SK-N-SH treated with all-trans-retinoic acid at 6 μM for 48 hours (cell line): ENCODE measurements around the gene EPHB4.

Experiments
- ATAC-seq: fragments of 200-7000 bp; cut with Tn5 transposase; 3 replicates; pipeline ENCODE4 v1.9.1; 2020; ENCODE audit warnings: mild to moderate bottlenecking, moderate library complexity
- ARNTL ChIP-seq: fragments of 450-650 bp; formaldehyde crosslinking; IDR thresholded peaks from 2 replicates; pipeline ENCODE4 v1.5.0; 2020; ENCODE audit warnings: low read depth, mild to moderate bottlenecking, moderate library complexity, borderline replicate concordance
- BACH2 ChIP-seq: fragments of 250-450 bp; sonication (Bioruptor Pico); IDR thresholded peaks from 2 replicates; pipeline ENCODE4 v1.9.0; 2021; ENCODE audit warnings: mild to moderate bottlenecking, borderline replicate concordance
- CREB5 ChIP-seq: fragments of 250-450 bp; sonication (Bioruptor Pico); IDR thresholded peaks from 2 replicates; pipeline ENCODE4 v1.5.1; 2020; ENCODE audit warnings: low read depth, mild to moderate bottlenecking, moderate library complexity
- CSDC2 ChIP-seq: fragments of 250-450 bp; sonication (Bioruptor Pico); IDR thresholded peaks from 2 replicates; pipeline ENCODE4 v1.5.0; 2020; ENCODE audit warnings: mild to moderate bottlenecking, moderate library complexity
- CSRNP3 ChIP-seq: fragments of 250-450 bp; sonication (Bioruptor Pico); IDR thresholded peaks from 2 replicates; pipeline ENCODE4 v1.5.1; 2021; ENCODE audit warnings: mild to moderate bottlenecking, moderate library complexity
- ESRRG ChIP-seq: fragments of 250-450 bp; sonication (Bioruptor Pico); IDR thresholded peaks from 2 replicates; pipeline ENCODE4 v1.6.1; 2021; ENCODE audit warnings: mild to moderate bottlenecking
- GLIS3 ChIP-seq: fragments of 250-450 bp; sonication (Bioruptor Pico); IDR thresholded peaks from 2 replicates; pipeline ENCODE4 v1.5.0; 2020; ENCODE audit warnings: mild to moderate bottlenecking, moderate library complexity
- ISL1 ChIP-seq: fragments of 250-450 bp; sonication (Bioruptor Pico); IDR thresholded peaks from 2 replicates; pipeline ENCODE4 v2.1.2; 2022; ENCODE audit warnings: mild to moderate bottlenecking, moderate library complexity
- OSR1 ChIP-seq: fragments of 250-450 bp; sonication (Bioruptor Pico); IDR thresholded peaks from 2 replicates; pipeline ENCODE4 v1.8.0; 2022; ENCODE audit warnings: moderate library complexity, mild to moderate bottlenecking, inconsistent platforms
- PATZ1 ChIP-seq: fragments of 250-450 bp; sonication (Bioruptor Pico); IDR thresholded peaks from 2 replicates; pipeline ENCODE4 v1.8.0; 2020; ENCODE audit warnings: mild to moderate bottlenecking, moderate library complexity, borderline replicate concordance
- PPARA ChIP-seq: fragments of 250-450 bp; sonication (Bioruptor Pico); IDR thresholded peaks from 2 replicates; pipeline ENCODE4 v1.5.0; 2020; ENCODE audit warnings: mild to moderate bottlenecking, borderline replicate concordance
- RARB ChIP-seq: fragments of 250-450 bp; sonication (Bioruptor Pico); IDR thresholded peaks from 2 replicates; pipeline ENCODE4 v1.8.0; 2021; ENCODE audit warnings: mild to moderate bottlenecking, moderate library complexity
- SNAI2 ChIP-seq: fragments of 250-450 bp; sonication (Bioruptor Pico); IDR thresholded peaks from 2 replicates; pipeline ENCODE4 v1.5.0; 2020; ENCODE audit warnings: mild to moderate bottlenecking, moderate library complexity
- TCF4 ChIP-seq: fragments of 250-450 bp; sonication (Bioruptor Pico); IDR thresholded peaks from 2 replicates; pipeline ENCODE4 v1.8.0; 2021; ENCODE audit warnings: mild to moderate bottlenecking, moderate library complexity, borderline replicate concordance
- TOX ChIP-seq: fragments of 250-450 bp; sonication (Bioruptor Pico); IDR thresholded peaks from 2 replicates; pipeline ENCODE4 v1.8.0; 2021; ENCODE audit warnings: mild to moderate bottlenecking, moderate library complexity, borderline replicate concordance
- TSHZ2 ChIP-seq: fragments of 250-450 bp; sonication (Bioruptor Pico); IDR thresholded peaks from 2 replicates; pipeline ENCODE4 v1.5.0; 2020; ENCODE audit warnings: mild to moderate bottlenecking, moderate library complexity
- ZC3H10 ChIP-seq: fragments of 250-450 bp; sonication (Bioruptor Pico); IDR thresholded peaks from 2 replicates; pipeline ENCODE4 v1.5.1; 2021; ENCODE audit warnings: mild to moderate bottlenecking, moderate library complexity
- ZFP3 ChIP-seq: fragments of 250-450 bp; sonication (Bioruptor Pico); IDR thresholded peaks from 2 replicates; pipeline ENCODE4 v1.5.0; 2020; ENCODE audit warnings: mild to moderate bottlenecking, moderate library complexity
- ZFP30 ChIP-seq: fragments of 450-650 bp; formaldehyde crosslinking; IDR thresholded peaks from 2 replicates; pipeline ENCODE4 v1.5.0; 2022; ENCODE audit warnings: mild to moderate bottlenecking, moderate library complexity
- ZNF565 ChIP-seq: fragments of 450-650 bp; formaldehyde crosslinking; conservative IDR thresholded peaks from 2 replicates; pipeline ENCODE4 v1.5.0; 2020; ENCODE audit warnings: low read depth, mild to moderate bottlenecking, moderate library complexity
- ZNF8 ChIP-seq: fragments of 450-650 bp; formaldehyde crosslinking; IDR thresholded peaks from 2 replicates; pipeline ENCODE4 v1.5.0; 2020; ENCODE audit warnings: mild to moderate bottlenecking, moderate library complexity

Gene EPHB4

GRCh38 chr7:100768784-100769183, 58.5 kb downstream of the EPHB4 start (continued):
- no peak for TF ChIP-seq ARNTL (CRISPR knock-in tag)

- no peak for TF ChIP-seq CSDC2 (CRISPR knock-in tag)
- no peak for TF ChIP-seq TSHZ2 (CRISPR knock-in tag)
- TF ChIP-seq CREB5: no peak
- no peak for TF ChIP-seq ZNF8 (CRISPR knock-in tag)
- no peak for TF ChIP-seq PPARA (CRISPR knock-in tag)
- no peak for TF ChIP-seq ZFP3 (CRISPR knock-in tag)
- TF ChIP-seq RARB: no peak
- TF ChIP-seq ARNTL (CRISPR knock-in tag): no peak
- TF ChIP-seq BACH2 (CRISPR knock-in tag): no peak
- TF ChIP-seq GLIS3: no peak
- TF ChIP-seq OSR1 (CRISPR knock-in tag): no peak
- TF ChIP-seq PATZ1 (CRISPR knock-in tag): no peak
- no peak for TF ChIP-seq ZNF565 (CRISPR knock-in tag)
- TF ChIP-seq CSRNP3 (CRISPR knock-in tag): no peak
- no peak for TF ChIP-seq ISL1
- TF ChIP-seq ZC3H10 (CRISPR knock-in tag): no peak
- no peak for TF ChIP-seq ZFP30 (CRISPR knock-in tag)
- ATAC-seq: no peak; the same call in 2 of the 3 replicates
Observed at GRCh38 chr7:100765250-100765649, 62.1 kb downstream of the EPHB4 start.

- TF ChIP-seq PATZ1 (CRISPR knock-in tag) (no peak), BACH2 (CRISPR knock-in tag) (no peak), ISL1 (no peak), ZNF8 (CRISPR knock-in tag) (no peak), ZC3H10 (CRISPR knock-in tag) (no peak), RARB (no peak), ZFP3 (CRISPR knock-in tag) (no peak), OSR1 (CRISPR knock-in tag) (no peak), SNAI2 (CRISPR knock-in tag) (no peak), CREB5 (no peak), CSDC2 (CRISPR knock-in tag) (no peak), TSHZ2 (CRISPR knock-in tag) (no peak), TCF4 (CRISPR knock-in tag) (no peak), ZFP30 (CRISPR knock-in tag) (no peak), ESRRG (no peak), ARNTL (CRISPR knock-in tag) (no peak), TOX (no peak)
- no peak; the same call in 1 of the 3 replicates for ATAC-seq
Observed at GRCh38 chr7:100764841-100765240, 62.5 kb downstream of the EPHB4 start.
